Progenitor cell of endocrine pancreas (in vitro differentiated cells): ENCODE measurements around the gene SERPINA12. TPM values are rescaled to one million over a fixed set of nuclear protein-coding genes. Genes with fewer than 3 reads are reported as not detected.
"Not testable (repeated sequence)": the region's sequence is repeated elsewhere in the genome, so short reads cannot be mapped to it uniquely, and the experiment has no call there.

Experiments used
- DNase-seq: peaks from one replicate; pipeline ENCODE4 v3.0.0; 2021; ENCODE audit warnings: low spot score; ENCODE audit not compliant: unreplicated experiment
- H3K27ac Mint-ChIP-seq: 2 replicates; pipeline ENCODE4 v1.8.0; 2021; ENCODE audit warnings: mild to moderate bottlenecking, moderate library complexity, mixed read lengths
- H3K27me3 Mint-ChIP-seq: 2 replicates; pipeline ENCODE4 v1.8.0; 2021; ENCODE audit warnings: mixed read lengths
- H3K36me3 Mint-ChIP-seq: 2 replicates; pipeline ENCODE4 v1.8.0; 2022; ENCODE audit warnings: mixed read lengths; ENCODE audit not compliant: insufficient read depth
- H3K4me1 Mint-ChIP-seq: 2 replicates; pipeline ENCODE4 v1.8.0; 2021; ENCODE audit warnings: low read depth, mixed read lengths
- H3K4me3 Mint-ChIP-seq: 2 replicates; pipeline ENCODE4 v1.8.0; 2021; ENCODE audit warnings: low read depth, mild to moderate bottlenecking, moderate library complexity, mixed read lengths
- H3K9me3 Mint-ChIP-seq: 2 replicates; pipeline ENCODE4 v1.8.0; 2021; ENCODE audit warnings: low read depth, mixed read lengths
- total RNA-seq: library from RNA; stranded (reverse); gene quantifications from 2 replicates; pipeline ENCODE4 v1.2.1, GENCODE V29; 2021
- TF ChIP-seq, protein P1 (sequence below): fragments of 200-600 bp; sonication (generic); IDR thresholded peaks from one replicate; pipeline ENCODE4 v1.5.0; 2021; ENCODE audit warnings: antibody characterized with exemption, mild to moderate bottlenecking; ENCODE audit not compliant: unreplicated experiment

SERPINA12 gene
- total RNA-seq, 1 donor from 2014 or later: not detected

- no peak overlapping the region for H3K4me3 Mint-ChIP-seq
- H3K27me3 Mint-ChIP-seq: peaks cover 12% of the 10 kb centered on the region
- DNase-seq: no peak
- no peak overlapping the region for H3K27ac Mint-ChIP-seq
- H3K4me1 Mint-ChIP-seq: no peaks in the 10 kb centered on the region
- H3K36me3 Mint-ChIP-seq: no peaks in the 10 kb centered on the region
- peaks cover 9% of the 10 kb centered on the region for H3K9me3 Mint-ChIP-seq
- TF ChIP-seq, protein P1, sequence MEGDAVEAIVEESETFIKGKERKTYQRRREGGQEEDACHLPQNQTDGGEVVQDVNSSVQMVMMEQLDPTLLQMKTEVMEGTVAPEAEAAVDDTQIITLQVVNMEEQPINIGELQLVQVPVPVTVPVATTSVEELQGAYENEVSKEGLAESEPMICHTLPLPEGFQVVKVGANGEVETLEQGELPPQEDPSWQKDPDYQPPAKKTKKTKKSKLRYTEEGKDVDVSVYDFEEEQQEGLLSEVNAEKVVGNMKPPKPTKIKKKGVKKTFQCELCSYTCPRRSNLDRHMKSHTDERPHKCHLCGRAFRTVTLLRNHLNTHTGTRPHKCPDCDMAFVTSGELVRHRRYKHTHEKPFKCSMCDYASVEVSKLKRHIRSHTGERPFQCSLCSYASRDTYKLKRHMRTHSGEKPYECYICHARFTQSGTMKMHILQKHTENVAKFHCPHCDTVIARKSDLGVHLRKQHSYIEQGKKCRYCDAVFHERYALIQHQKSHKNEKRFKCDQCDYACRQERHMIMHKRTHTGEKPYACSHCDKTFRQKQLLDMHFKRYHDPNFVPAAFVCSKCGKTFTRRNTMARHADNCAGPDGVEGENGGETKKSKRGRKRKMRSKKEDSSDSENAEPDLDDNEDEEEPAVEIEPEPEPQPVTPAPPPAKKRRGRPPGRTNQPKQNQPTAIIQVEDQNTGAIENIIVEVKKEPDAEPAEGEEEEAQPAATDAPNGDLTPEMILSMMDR: no peak
Observed at GRCh38 chr14:94515426-94515825, 6.2 kb upstream of the SERPINA12 start.

GRCh38 chr14:94514351-94514750 is 5.1 kb upstream of the SERPINA12 start:
- no peak for DNase-seq
- Mint-ChIP-seq H3K4me3 (no peak overlapping the region), H3K36me3 (no peaks in the 10 kb centered on the region), H3K27ac (no peak overlapping the region), H3K27me3 (peaks cover 12% of the 10 kb centered on the region), H3K4me1 (no peaks in the 10 kb centered on the region), H3K9me3 (peaks cover 7% of the 10 kb centered on the region)
- TF ChIP-seq, protein P1: no peak

- H3K4me3 Mint-ChIP-seq, H3K9me3 Mint-ChIP-seq, H3K36me3 Mint-ChIP-seq, H3K4me1 Mint-ChIP-seq, H3K27ac Mint-ChIP-seq, DNase-seq, H3K27me3 Mint-ChIP-seq: not testable (repeated sequence)
Observed at GRCh38 chr14:94510481-94510880, 1.2 kb upstream of the SERPINA12 start.

DNA sequence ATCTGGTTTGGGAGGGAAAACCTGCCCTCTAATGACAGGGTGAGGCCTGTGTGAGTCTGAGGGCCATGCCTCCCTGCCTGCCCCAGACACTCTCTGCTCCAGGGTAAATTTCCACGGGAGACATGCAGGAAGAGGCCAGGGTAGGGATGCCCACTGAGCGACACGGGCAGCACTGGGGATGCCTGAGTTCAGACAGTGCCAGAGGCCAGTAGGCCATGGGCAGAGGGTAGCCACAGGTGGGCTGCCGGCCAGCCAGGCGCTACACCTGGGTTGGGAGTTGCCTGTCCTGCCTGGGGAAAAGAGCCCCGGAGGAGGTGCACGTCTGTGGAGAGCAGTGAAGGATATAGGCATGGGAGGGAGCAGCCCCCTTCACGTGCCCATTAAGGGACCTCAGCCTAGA is 3.6 kb downstream of the SERPINA12 start:
- no peak for DNase-seq
- Mint-ChIP-seq H3K27ac (no peak overlapping the region), H3K36me3 (no peaks in the 10 kb centered on the region), H3K9me3 (no peaks in the 10 kb centered on the region), H3K4me1 (peaks cover 5% of the 10 kb centered on the region), H3K27me3 (no peaks in the 10 kb centered on the region), H3K4me3 (no peak overlapping the region)
- TF ChIP-seq, protein P1: no peak

GRCh38 chr14:94505206-94505605 is 4.1 kb downstream of the SERPINA12 start:
- no peak overlapping the region for H3K27ac Mint-ChIP-seq
- TF ChIP-seq, protein P1: no peak
- H3K36me3 Mint-ChIP-seq: no peaks in the 10 kb centered on the region
- DNase-seq: no peak
- no peaks in the 10 kb centered on the region for H3K9me3 Mint-ChIP-seq
- peaks cover 5% of the 10 kb centered on the region for H3K4me1 Mint-ChIP-seq
- H3K4me3 Mint-ChIP-seq: no peak overlapping the region
- H3K27me3 Mint-ChIP-seq: peaks cover 1% of the 10 kb centered on the region

GRCh38 chr14:94501588-94502516 is 7.4 kb downstream of the SERPINA12 start:
- Mint-ChIP-seq H3K36me3 (no peaks in the 10 kb centered on the region), H3K27ac (no peak overlapping the region), H3K4me3 (no peak overlapping the region), H3K4me1 (peaks cover 2% of the 10 kb centered on the region), H3K27me3 (peaks cover 6% of the 10 kb centered on the region), H3K9me3 (no peaks in the 10 kb centered on the region)
- no peak for DNase-seq
- TF ChIP-seq, protein P1: no peak
